Measurements from ENCODE around the gene CYB5D1.

Gene CYB5D1

DNA sequence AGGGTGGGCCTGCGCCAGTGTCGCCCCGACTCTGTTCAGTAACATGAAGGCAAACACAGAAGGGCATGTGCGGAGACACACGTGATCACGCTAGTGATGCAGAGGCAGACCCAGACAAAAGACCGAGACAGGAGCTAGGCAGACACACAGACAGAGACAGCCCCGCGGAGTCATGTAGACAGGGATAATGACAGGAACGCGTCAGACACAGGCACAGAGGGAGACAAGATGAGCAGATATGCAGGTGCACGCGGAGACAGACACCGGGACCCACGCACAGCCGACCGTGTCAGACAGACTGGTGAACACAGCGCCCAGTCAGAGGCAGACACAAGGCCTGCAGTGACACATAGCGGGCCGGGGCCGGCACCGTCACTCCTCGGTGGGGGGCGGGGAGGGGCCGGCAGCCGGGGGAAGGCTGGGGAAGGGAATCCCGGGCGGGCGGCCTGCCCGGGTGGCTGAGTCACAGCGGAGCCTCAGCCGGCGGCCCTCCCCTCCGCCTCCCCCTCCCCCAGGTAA, 16.3 kb upstream of the CYB5D1 start:
- Mint-ChIP-seq H3K36me3 (ENCODE audit: low read depth) (peaks cover 11% of the 10 kb centered on the region), H3K27ac (peak overlapping the region; percentile 91 to 96 (median 95)), H3K4me1 (peaks cover 50% of the 10 kb centered on the region), H3K4me3 (peak overlapping the region; percentile 94 to 97 (median 96)), H3K9me3 (no peaks in the 10 kb centered on the region), H3K27me3 (ENCODE audit: low read depth) (no peaks in the 10 kb centered on the region)
- TF ChIP-seq, protein P1, sequence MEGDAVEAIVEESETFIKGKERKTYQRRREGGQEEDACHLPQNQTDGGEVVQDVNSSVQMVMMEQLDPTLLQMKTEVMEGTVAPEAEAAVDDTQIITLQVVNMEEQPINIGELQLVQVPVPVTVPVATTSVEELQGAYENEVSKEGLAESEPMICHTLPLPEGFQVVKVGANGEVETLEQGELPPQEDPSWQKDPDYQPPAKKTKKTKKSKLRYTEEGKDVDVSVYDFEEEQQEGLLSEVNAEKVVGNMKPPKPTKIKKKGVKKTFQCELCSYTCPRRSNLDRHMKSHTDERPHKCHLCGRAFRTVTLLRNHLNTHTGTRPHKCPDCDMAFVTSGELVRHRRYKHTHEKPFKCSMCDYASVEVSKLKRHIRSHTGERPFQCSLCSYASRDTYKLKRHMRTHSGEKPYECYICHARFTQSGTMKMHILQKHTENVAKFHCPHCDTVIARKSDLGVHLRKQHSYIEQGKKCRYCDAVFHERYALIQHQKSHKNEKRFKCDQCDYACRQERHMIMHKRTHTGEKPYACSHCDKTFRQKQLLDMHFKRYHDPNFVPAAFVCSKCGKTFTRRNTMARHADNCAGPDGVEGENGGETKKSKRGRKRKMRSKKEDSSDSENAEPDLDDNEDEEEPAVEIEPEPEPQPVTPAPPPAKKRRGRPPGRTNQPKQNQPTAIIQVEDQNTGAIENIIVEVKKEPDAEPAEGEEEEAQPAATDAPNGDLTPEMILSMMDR (IDR thresholded peaks at IDR 0.05; ENCODE audit: unreplicated experiment in 3 of 3): no peak

DNA sequence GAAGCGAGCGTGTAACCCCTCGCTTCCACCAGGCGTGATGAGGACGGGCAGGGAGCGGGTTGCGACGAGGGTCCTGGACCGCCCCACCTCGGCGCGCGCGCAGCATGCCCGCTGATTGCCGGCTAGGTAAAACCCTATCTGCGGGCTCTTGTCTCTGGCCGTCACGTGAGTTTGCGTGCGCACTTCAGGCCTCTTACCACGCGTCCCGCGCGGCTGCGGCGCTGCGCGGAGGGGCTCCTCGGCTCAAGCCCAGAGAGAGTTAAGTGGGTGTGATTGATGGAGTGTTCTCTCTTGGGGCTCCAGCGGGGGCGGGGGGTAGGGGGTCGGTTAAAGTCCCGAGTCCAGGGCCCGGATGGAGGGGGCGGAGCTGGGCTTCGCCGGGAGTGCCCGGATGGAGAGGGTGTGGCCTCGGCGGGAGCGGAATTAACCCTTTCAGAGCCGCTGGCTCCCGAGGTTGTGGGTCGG, 15.9 kb upstream of the CYB5D1 start:
- Mint-ChIP-seq H3K4me1 (peaks cover 47% of the 10 kb centered on the region), H3K27me3 (ENCODE audit: low read depth) (no peaks in the 10 kb centered on the region), H3K9me3 (no peaks in the 10 kb centered on the region), H3K4me3 (peak overlapping the region; percentile 96 to 98 (median 97)), H3K27ac (peak overlapping the region; percentile 91 to 98 (median 98)), H3K36me3 (ENCODE audit: low read depth) (peaks cover 16% of the 10 kb centered on the region)
- TF ChIP-seq, protein P1 (IDR thresholded peaks at IDR 0.05; ENCODE audit: unreplicated experiment in 3 of 3): no peak

DNA sequence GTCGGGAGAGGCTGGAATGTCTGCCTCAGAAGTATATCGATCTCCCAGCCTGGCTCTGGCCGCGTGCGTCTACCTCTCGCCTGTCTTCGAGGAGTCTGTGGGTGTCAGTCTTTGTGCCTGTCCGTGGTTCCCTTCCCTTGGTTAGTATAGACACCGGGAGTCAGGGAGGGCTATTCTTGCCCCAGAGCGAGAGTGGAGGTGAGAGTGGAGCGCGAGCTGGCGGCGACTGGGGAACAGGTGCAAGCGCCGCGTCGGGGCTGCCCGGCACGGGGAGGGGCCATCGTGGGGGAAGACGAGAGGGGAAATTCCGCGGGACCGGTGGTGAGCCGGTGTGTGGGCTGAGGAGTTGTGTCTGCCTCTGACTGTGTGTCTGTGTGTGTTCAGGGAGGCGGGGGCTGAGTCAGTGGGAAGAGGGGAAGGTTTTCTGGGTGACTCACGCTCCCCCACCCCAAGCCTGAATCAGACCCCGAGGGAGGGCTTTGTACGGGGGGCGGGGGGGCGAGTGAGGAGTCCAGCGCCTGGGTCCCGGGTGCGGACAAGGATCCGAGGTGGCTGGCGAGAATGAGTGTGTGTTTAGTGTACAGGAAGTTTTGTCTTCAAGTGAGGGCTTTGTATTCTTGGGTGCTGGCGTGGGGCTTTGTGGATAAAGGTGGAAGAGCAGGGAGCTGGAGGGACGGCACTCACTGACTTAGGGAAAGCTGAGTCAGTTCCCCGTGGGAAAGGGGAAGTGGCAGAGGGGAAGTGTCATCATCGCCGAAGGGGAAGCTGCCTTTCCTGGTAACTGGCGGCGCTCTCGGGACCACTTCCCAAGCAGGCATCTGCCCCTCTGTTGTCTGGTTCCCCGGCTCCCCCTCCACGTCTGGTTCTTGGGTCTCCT, 15.2 kb upstream of the CYB5D1 start:
- no peaks in the 10 kb centered on the region for H3K9me3 Mint-ChIP-seq
- peaks cover 40% of the 10 kb centered on the region for H3K4me1 Mint-ChIP-seq
- H3K27me3 Mint-ChIP-seq (ENCODE audit: low read depth): no peaks in the 10 kb centered on the region
- H3K36me3 Mint-ChIP-seq (ENCODE audit: low read depth): peaks cover 18% of the 10 kb centered on the region
- peak overlapping the region; percentile 91 to 98 (median 98) for H3K27ac Mint-ChIP-seq
- peak overlapping the region; percentile 96 to 98 (median 97) for H3K4me3 Mint-ChIP-seq
- TF ChIP-seq, protein P1 (IDR thresholded peaks at IDR 0.05; ENCODE audit: unreplicated experiment in 3 of 3): no peak

DNA sequence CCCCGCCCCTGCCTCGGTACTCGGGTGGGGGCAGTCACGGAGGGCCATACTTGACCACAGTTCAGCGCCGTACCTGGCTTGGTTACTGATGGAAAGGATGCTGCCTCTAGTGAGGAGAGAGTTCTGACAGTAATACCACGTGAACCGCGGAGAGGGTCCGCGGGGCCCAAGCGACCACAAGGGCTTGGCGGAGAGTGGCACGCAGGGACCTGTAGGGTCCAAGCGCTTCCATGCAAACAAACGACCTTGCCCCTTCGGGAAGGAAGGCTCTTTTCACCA, 14.6 kb upstream of the CYB5D1 start:
- Mint-ChIP-seq H3K27me3 (ENCODE audit: low read depth) (no peaks in the 10 kb centered on the region), H3K27ac (peak overlapping the region; percentile 91 to 98 (median 98)), H3K4me3 (peak overlapping the region; percentile 96 to 98 (median 97)), H3K36me3 (ENCODE audit: low read depth) (peaks cover 19% of the 10 kb centered on the region), H3K9me3 (no peaks in the 10 kb centered on the region), H3K4me1 (peaks cover 37% of the 10 kb centered on the region)
- TF ChIP-seq, protein P1 (IDR thresholded peaks at IDR 0.05; ENCODE audit: unreplicated experiment in 3 of 3): no peak

DNA sequence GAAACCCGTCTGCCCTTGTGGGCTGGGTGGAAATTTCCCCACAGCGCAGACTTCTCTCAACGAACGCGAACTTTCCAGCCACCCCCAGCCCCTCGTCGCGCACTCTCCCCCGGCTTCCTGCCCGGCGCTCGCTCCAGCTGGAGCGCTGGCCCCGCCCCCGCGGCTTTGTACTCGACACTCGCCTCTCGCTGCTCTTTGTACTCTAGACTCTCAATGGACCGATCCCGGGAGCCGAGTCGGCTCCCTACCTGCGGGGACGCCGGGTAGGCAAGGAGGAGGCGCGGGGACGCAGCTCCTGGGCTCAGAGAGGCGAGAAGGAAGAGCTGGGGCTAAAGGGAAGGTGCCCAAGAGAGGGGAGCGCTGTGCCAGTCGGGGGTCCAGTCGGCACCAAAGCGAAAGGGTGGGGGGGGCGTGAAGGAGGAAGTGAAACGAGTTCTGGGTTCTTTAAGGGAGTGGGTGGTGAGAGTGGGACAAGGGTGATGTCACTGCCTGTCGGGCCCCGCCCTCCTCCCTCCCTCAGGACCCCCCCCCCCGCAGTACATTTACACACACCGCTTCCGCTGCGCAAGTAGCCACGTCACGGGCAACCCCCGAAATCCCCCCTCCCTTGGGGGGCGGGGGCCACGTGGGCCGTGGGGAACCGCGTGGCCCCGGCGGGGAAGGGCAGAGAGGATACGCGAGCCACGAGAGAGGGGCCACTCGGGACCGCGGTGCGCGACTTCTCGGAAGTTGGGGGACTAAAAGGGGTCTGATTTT, 14.1 kb upstream of the CYB5D1 start:
- Mint-ChIP-seq H3K9me3 (no peaks in the 10 kb centered on the region), H3K4me3 (peak overlapping the region; percentile 96 to 98 (median 97)), H3K27me3 (ENCODE audit: low read depth) (no peaks in the 10 kb centered on the region), H3K27ac (peak overlapping the region; percentile 91 to 98 (median 98)), H3K4me1 (peaks cover 32% of the 10 kb centered on the region), H3K36me3 (ENCODE audit: low read depth) (peaks cover 21% of the 10 kb centered on the region)
- TF ChIP-seq, protein P1 (IDR thresholded peaks at IDR 0.05; ENCODE audit: unreplicated experiment in 3 of 3): no peak
